DOHH2 (cell line): ENCODE results near the gene GORASP1.

Source experiments
- CTCF ChIP-seq: fragments of 200-600 bp; sonication (generic); IDR thresholded peaks from one replicate; pipeline ENCODE4 v1.5.1; 2014; ENCODE audit warnings: antibody characterized with exemption, mild to moderate bottlenecking, low read depth, low read length; ENCODE audit not compliant: poor library complexity, severe bottlenecking
- EZH2phosphoT487 ChIP-seq: fragments of 200-600 bp; sonication (generic); IDR thresholded peaks from 2 replicates; pipeline ENCODE4 v1.6.1; 2017; ENCODE audit warnings: borderline replicate concordance, mild to moderate bottlenecking, antibody characterized with exemption, low read length, moderate library complexity, mixed read lengths

GRCh38 chr3:39139442-39139841 lies 32.0 kb upstream of the GORASP1 start:
- TF ChIP-seq CTCF: no peak
- no peak for TF ChIP-seq EZH2phosphoT487
